K562 (cell line): Measurements from ENCODE around the gene GCNT2. TPM values are rescaled to one million over a fixed set of nuclear protein-coding genes. Genes with fewer than 3 reads are reported as not detected.

Experiments used
- BCL6 ChIP-seq: fragments of 250-450 bp; sonication (Bioruptor Pico); IDR thresholded peaks from 2 replicates; pipeline ENCODE4 v1.4.0; 2020
- CBX3 ChIP-seq, 2 experiments: IDR thresholded peaks; 1 replicate in 1 of 2; 2 replicates in 1 of 2; pipeline ENCODE4 v1.6.1; 2012; ENCODE audit warnings: inconsistent platforms in 2 of 2, low read length in 2 of 2, borderline replicate concordance in 1 of 2, control low read depth in 1 of 2
- HLTF ChIP-seq: fragments of 450-650 bp; IDR thresholded peaks from 2 replicates; pipeline ENCODE4 v1.6.1; 2016
- HNRNPLL ChIP-seq: fragments of 200-400 bp; formaldehyde crosslinking; IDR thresholded peaks from 2 replicates; pipeline ENCODE4 v1.6.1; 2017; ENCODE audit warnings: low read length, low read depth, mild to moderate bottlenecking; ENCODE audit not compliant: poor library complexity, severe bottlenecking
- MTA2 ChIP-seq: fragments of 450-650 bp; IDR thresholded peaks from 2 replicates; pipeline ENCODE4 v1.6.1; 2016; ENCODE audit warnings: low read depth
- MYNN ChIP-seq, 2 experiments: sonication (generic); formaldehyde crosslinking in 1 of 2; IDR thresholded peaks; 2 replicates each; pipeline versions ENCODE4 v1.5.0 to v1.6.1; 2016 to 2020; ENCODE audit warnings: antibody characterized with exemption in 1 of 2, missing genetic modification reagents in 1 of 2
- NCOA6 ChIP-seq: fragments of 450-650 bp; IDR thresholded peaks from 2 replicates; pipeline ENCODE4 v1.6.1; 2017; ENCODE audit warnings: mild to moderate bottlenecking
- TAF7 ChIP-seq: fragments of 450-650 bp; IDR thresholded peaks from 2 replicates; pipeline ENCODE4 v1.6.1; 2016; ENCODE audit warnings: missing genetic modification characterization, missing compliant biosample characterization
- ZNF282 ChIP-seq: sonication (generic); formaldehyde crosslinking; IDR thresholded peaks from 2 replicates; pipeline ENCODE4 v1.8.1; 2023; ENCODE audit warnings: missing genetic modification reagents
- ZNF586 ChIP-seq: fragments of 450-650 bp; formaldehyde crosslinking; conservative IDR thresholded peaks from 2 replicates; pipeline ENCODE4 v1.4.0; 2020; ENCODE audit warnings: mild to moderate bottlenecking, moderate library complexity
- ZNF589 ChIP-seq: fragments of 200-800 bp; sonication (Bioruptor generic); IDR thresholded peaks from 2 replicates; pipeline ENCODE4 v1.6.1; 2016; ENCODE audit warnings: low read depth, missing genetic modification characterization, missing compliant biosample characterization
- polyA plus RNA-seq, 8 experiments: library from polyadenylated mRNA; depleted of rRNA in 4 of 8; stranded (reverse) in 5 of 8; unstranded in 3 of 8; fragments of >200 nt; fragmentation: Nextera tagmentation in 2 of 8; fragmentation: Illumina TruSeq in 1 of 8; extraction: Ambion mirVana in 2 of 8; extraction: Trizol in 1 of 8; gene quantifications; 2 replicates each; pipeline versions ENCODE4 v1.2.1 to v1.2.3, GENCODE V29; 2011 to 2014; ENCODE audit warnings: inconsistent platforms in 1 of 8, missing spikeins in 1 of 8
- total RNA-seq, 7 experiments: library from RNA; depleted of rRNA in 6 of 7; stranded (reverse); fragments of >200 nt in 6 of 7; fragmentation: Illumina TruSeq in 2 of 7; extraction: Trizol in 2 of 7; gene quantifications; 2 replicates each; pipeline versions ENCODE4 v1.2.1 to v1.2.3, GENCODE V29; 2011 to 2021; ENCODE audit warnings: low replicate concordance in 1 of 7
- TF ChIP-seq, protein P1 (sequence below): sonication (generic); formaldehyde crosslinking; IDR thresholded peaks from 2 replicates; pipeline ENCODE4 v1.8.1; 2023; ENCODE audit warnings: mild to moderate bottlenecking, missing genetic modification reagents
- TF ChIP-seq, protein P2 (sequence below): fragments of 250-450 bp; sonication (Bioruptor Pico); IDR thresholded peaks from 2 replicates; pipeline ENCODE4 v1.5.0; 2021; ENCODE audit warnings: mild to moderate bottlenecking, borderline replicate concordance
- TF ChIP-seq, protein P3 (sequence below), 3 experiments: IDR thresholded peaks in 2 of 3; conservative IDR thresholded peaks in 1 of 3; 2 replicates each; pipeline ENCODE4 v1.5.1; 2011 to 2012; ENCODE audit warnings: low read length in 3 of 3, mild to moderate bottlenecking in 3 of 3, control low read depth in 2 of 3, improper control_type of control experiment in 1 of 3, inconsistent platforms in 1 of 3, low read depth in 1 of 3, mixed read lengths in 1 of 3, moderate library complexity in 1 of 3; ENCODE audit not compliant: insufficient read depth in 2 of 3
- TF ChIP-seq, protein P4 (sequence below): fragments of 450-650 bp; formaldehyde crosslinking; IDR thresholded peaks from 2 replicates; pipeline ENCODE4 v1.4.0; 2022; ENCODE audit warnings: mild to moderate bottlenecking, moderate library complexity

GCNT2 gene
- total and polyA plus RNA-seq, 9 of the 15 experiments (the other 6 are each of a cell fraction or from before 2014, with no cell fraction given), result 0.78 to 2.6 (median 1.6) TPM

DNA sequence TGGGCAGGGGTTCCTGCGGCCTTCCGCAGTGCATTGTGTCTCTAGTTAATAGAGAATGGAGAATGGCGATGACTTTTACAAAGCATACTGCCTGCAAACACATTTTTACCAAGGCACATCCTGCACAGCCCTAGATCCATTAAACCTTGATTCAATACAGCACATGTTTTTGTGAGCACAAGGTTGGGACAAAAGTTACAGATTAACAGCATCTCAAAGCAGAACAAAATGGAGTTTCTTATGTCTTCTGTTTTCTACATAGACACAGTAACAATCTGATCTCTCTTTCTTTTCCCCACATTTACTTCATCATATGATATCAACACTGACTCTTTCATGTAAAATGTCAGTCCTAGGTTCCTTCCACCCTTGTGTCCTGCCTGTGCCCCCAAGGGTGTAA is 63.5 kb downstream of the GCNT2 start (continued):
- TF ChIP-seq BCL6 (CRISPR knock-in tag), result no peak
- no peak for TF ChIP-seq MYNN (IDR thresholded peaks at IDR 0.05)
- TF ChIP-seq MYNN (CRISPR knock-in tag; IDR thresholded peaks at IDR 0.05), result no peak
- TF ChIP-seq HLTF, result no peak
- TF ChIP-seq, protein P1, sequence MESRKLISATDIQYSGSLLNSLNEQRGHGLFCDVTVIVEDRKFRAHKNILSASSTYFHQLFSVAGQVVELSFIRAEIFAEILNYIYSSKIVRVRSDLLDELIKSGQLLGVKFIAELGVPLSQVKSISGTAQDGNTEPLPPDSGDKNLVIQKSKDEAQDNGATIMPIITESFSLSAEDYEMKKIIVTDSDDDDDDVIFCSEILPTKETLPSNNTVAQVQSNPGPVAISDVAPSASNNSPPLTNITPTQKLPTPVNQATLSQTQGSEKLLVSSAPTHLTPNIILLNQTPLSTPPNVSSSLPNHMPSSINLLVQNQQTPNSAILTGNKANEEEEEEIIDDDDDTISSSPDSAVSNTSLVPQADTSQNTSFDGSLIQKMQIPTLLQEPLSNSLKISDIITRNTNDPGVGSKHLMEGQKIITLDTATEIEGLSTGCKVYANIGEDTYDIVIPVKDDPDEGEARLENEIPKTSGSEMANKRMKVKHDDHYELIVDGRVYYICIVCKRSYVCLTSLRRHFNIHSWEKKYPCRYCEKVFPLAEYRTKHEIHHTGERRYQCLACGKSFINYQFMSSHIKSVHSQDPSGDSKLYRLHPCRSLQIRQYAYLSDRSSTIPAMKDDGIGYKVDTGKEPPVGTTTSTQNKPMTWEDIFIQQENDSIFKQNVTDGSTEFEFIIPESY (CRISPR knock-in tag), result no peak
- TF ChIP-seq ZNF589, result 0 out of 2 replicates have a peak, but pooled peaks have one; percentile 25
- TF ChIP-seq, protein P2, sequence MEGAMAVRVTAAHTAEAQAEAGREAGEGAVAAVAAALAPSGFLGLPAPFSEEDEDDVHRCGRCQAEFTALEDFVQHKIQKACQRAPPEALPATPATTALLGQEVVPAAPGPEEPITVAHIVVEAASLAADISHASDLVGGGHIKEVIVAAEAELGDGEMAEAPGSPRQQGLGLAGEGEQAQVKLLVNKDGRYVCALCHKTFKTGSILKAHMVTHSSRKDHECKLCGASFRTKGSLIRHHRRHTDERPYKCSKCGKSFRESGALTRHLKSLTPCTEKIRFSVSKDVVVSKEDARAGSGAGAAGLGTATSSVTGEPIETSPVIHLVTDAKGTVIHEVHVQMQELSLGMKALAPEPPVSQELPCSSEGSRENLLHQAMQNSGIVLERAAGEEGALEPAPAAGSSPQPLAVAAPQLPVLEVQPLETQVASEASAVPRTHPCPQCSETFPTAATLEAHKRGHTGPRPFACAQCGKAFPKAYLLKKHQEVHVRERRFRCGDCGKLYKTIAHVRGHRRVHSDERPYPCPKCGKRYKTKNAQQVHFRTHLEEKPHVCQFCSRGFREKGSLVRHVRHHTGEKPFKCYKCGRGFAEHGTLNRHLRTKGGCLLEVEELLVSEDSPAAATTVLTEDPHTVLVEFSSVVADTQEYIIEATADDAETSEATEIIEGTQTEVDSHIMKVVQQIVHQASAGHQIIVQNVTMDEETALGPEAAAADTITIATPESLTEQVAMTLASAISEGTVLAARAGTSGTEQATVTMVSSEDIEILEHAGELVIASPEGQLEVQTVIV (CRISPR knock-in tag), result no peak
- no peak for TF ChIP-seq ZNF586
- TF ChIP-seq ZNF282 (CRISPR knock-in tag), result no peak
- no peak for TF ChIP-seq HNRNPLL
- no peak for TF ChIP-seq MTA2
- no peak for TF ChIP-seq TAF7 (tag)
- TF ChIP-seq CBX3 (IDR thresholded peaks at IDR 0.05; ENCODE audit: borderline replicate concordance in 1 of 2, low read length in 2 of 2), result no peak
- TF ChIP-seq, protein P3, sequence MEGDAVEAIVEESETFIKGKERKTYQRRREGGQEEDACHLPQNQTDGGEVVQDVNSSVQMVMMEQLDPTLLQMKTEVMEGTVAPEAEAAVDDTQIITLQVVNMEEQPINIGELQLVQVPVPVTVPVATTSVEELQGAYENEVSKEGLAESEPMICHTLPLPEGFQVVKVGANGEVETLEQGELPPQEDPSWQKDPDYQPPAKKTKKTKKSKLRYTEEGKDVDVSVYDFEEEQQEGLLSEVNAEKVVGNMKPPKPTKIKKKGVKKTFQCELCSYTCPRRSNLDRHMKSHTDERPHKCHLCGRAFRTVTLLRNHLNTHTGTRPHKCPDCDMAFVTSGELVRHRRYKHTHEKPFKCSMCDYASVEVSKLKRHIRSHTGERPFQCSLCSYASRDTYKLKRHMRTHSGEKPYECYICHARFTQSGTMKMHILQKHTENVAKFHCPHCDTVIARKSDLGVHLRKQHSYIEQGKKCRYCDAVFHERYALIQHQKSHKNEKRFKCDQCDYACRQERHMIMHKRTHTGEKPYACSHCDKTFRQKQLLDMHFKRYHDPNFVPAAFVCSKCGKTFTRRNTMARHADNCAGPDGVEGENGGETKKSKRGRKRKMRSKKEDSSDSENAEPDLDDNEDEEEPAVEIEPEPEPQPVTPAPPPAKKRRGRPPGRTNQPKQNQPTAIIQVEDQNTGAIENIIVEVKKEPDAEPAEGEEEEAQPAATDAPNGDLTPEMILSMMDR (IDR thresholded peaks at IDR 0.05 in 2 of 3, conservative IDR thresholded peaks at IDR 0.05 in 1 of 3; ENCODE audit: insufficient read depth in 2 of 3, low read depth in 1 of 3, low read length in 3 of 3), result no peak
- TF ChIP-seq, protein P4, sequence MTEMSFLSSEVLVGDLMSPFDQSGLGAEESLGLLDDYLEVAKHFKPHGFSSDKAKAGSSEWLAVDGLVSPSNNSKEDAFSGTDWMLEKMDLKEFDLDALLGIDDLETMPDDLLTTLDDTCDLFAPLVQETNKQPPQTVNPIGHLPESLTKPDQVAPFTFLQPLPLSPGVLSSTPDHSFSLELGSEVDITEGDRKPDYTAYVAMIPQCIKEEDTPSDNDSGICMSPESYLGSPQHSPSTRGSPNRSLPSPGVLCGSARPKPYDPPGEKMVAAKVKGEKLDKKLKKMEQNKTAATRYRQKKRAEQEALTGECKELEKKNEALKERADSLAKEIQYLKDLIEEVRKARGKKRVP, result 0 out of 2 replicates have a peak, but pooled peaks have one; percentile 10
- TF ChIP-seq NCOA6, result no peak
